H1 (cell line): Measurements from ENCODE around the gene UBE2D2.

Source experiments
- CTCF ChIP-seq, 3 experiments: IDR thresholded peaks; 1 replicate in 2 of 3; 2 replicates in 1 of 3; pipeline versions ENCODE4 v1.5.1 to v1.6.1; 2011; ENCODE audit warnings: low read length in 3 of 3, mild to moderate bottlenecking in 3 of 3, inconsistent platforms in 2 of 3, low read depth in 1 of 3, moderate library complexity in 1 of 3; ENCODE audit not compliant: insufficient read depth in 1 of 3; ENCODE audit errors: control extremely low read depth in 1 of 3
- EP300 ChIP-seq, 2 experiments: IDR thresholded peaks; 1 replicate in 1 of 2; 2 replicates in 1 of 2; pipeline ENCODE4 v1.6.1; 2011 to 2012; ENCODE audit warnings: low read depth in 2 of 2, low read length in 2 of 2, mild to moderate bottlenecking in 2 of 2, borderline replicate concordance in 1 of 2, inconsistent platforms in 1 of 2, moderate library complexity in 1 of 2
- JUND ChIP-seq: IDR thresholded peaks from 2 replicates; pipeline ENCODE4 v1.6.1; 2011; ENCODE audit warnings: mild to moderate bottlenecking, improper control_type of control experiment, low read length
- POLR2A ChIP-seq, 2 experiments: IDR thresholded peaks; 1 replicate in 1 of 2; 2 replicates in 1 of 2; pipeline ENCODE4 v1.6.1; 2011; ENCODE audit warnings: low read depth in 2 of 2, low read length in 2 of 2, mild to moderate bottlenecking in 2 of 2; ENCODE audit errors: control extremely low read depth in 1 of 2
- TBP ChIP-seq: IDR thresholded peaks from 2 replicates; pipeline ENCODE4 v1.6.1; 2011; ENCODE audit warnings: low read depth, low read length, improper control_type of control experiment
- TF ChIP-seq, protein P1 (sequence below): IDR thresholded peaks from 2 replicates; pipeline ENCODE4 v1.6.1; 2012; ENCODE audit warnings: low read length, inconsistent platforms

DNA sequence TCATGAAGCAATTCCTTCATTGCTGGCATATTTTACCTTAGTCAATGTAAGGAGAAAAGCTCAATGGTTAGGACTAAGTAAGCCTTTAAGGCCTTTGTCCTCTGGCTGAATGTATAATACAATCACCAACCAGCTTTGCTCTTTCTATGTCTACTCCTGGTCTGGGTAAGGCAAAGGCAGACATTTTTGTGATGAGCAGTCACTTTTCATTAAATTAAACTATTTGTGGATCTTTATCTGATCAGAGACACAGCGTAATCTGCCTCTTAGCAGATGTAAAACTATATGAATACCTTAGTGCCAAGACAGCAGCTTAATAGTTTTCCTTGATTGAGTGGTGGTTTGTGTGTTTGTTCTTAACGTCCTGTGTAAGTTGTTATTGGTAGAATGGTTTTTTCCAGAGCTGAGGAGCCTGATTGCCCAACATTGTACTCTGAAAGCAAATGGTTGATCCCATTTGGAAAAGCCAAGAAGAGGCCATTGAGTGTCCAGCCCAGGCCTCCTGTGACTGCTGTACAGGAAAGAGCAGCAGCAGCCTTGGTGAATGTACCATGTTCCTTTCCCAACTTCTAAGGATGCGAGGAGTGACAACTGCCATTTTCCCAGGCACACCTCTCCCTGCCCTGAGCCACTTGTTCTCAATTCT is 70.5 kb downstream of the UBE2D2 start:
- TF ChIP-seq CTCF (IDR thresholded peaks at IDR 0.05; ENCODE audit: control extremely low read depth in 1 of 3, insufficient read depth in 1 of 3, low read depth in 1 of 3, low read length in 3 of 3) = no peak
- TF ChIP-seq POLR2A (IDR thresholded peaks at IDR 0.05; ENCODE audit: control extremely low read depth in 1 of 2, low read depth in 2 of 2, low read length in 2 of 2) = no peak; a peak in 1 of 3 replicates
- TF ChIP-seq, protein P1, sequence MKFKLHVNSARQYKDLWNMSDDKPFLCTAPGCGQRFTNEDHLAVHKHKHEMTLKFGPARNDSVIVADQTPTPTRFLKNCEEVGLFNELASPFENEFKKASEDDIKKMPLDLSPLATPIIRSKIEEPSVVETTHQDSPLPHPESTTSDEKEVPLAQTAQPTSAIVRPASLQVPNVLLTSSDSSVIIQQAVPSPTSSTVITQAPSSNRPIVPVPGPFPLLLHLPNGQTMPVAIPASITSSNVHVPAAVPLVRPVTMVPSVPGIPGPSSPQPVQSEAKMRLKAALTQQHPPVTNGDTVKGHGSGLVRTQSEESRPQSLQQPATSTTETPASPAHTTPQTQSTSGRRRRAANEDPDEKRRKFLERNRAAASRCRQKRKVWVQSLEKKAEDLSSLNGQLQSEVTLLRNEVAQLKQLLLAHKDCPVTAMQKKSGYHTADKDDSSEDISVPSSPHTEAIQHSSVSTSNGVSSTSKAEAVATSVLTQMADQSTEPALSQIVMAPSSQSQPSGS = no peak
- no peak for TF ChIP-seq JUND
- TF ChIP-seq EP300 (IDR thresholded peaks at IDR 0.05; ENCODE audit: borderline replicate concordance in 1 of 2, low read depth in 2 of 2, low read length in 2 of 2) = no peak
- no peak for TF ChIP-seq TBP
